Chondrocyte (in vitro differentiated cells): ENCODE data around the gene GRIP1. TPM values are rescaled to one million over a fixed set of nuclear protein-coding genes. Genes with fewer than 3 reads are reported as not detected.

Experiments
- DNase-seq: peaks from one replicate; pipeline ENCODE4 v3.0.0; 2021; ENCODE audit warnings: mixed read lengths, low spot score
- H3K27ac Mint-ChIP-seq: one replicate; pipeline ENCODE4 v1.8.0; 2021; ENCODE audit warnings: mild to moderate bottlenecking, moderate library complexity, mixed read lengths; ENCODE audit not compliant: unreplicated experiment
- H3K27me3 Mint-ChIP-seq: 2 replicates; pipeline ENCODE4 v1.8.0; 2021; ENCODE audit warnings: low read depth, mixed read lengths
- H3K36me3 Mint-ChIP-seq: 2 replicates; pipeline ENCODE4 v1.8.0; 2021; ENCODE audit warnings: low read depth, mixed read lengths
- H3K4me1 Mint-ChIP-seq: 2 replicates; pipeline ENCODE4 v1.8.0; 2021; ENCODE audit warnings: low read depth, mild to moderate bottlenecking, mixed read lengths
- H3K4me3 Mint-ChIP-seq: one replicate; pipeline ENCODE4 v1.8.0; 2021; ENCODE audit warnings: mild to moderate bottlenecking, moderate library complexity, mixed read lengths; ENCODE audit not compliant: unreplicated experiment
- H3K9me3 Mint-ChIP-seq: 2 replicates; pipeline ENCODE4 v1.8.0; 2021; ENCODE audit warnings: low read depth, mixed read lengths
- total RNA-seq: library from RNA; stranded (reverse); gene quantifications from 3 replicates; pipeline ENCODE4 v1.2.1, GENCODE V29; 2021
- TF ChIP-seq, protein P1 (sequence below): fragments of 200-600 bp; sonication (generic); IDR thresholded peaks from 2 replicates; pipeline ENCODE4 v1.5.0; 2021; ENCODE audit warnings: antibody characterized with exemption, mild to moderate bottlenecking, moderate library complexity

GRIP1 gene
- total RNA-seq, 1 donor from 2014 or later = 5.0 TPM

DNA sequence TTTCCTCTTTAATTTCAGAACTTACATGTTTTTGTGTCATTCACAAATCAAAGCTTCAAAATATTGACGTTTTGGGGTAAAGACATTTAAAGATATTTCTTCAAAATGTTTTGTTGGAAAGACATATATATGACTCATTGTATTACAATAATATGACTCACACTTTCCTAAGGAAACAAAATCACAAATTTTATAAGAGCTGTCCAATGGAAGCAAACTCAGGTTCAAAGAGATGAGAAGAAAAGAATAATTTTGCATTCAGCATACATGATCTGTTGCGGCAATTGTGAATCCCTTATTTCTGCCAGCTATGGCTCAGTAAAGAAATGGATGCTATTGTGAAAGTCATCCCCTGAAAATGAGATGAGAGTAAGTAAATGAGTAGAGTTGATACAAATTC, 82.7 kb downstream of the GRIP1 start:
- Mint-ChIP-seq H3K4me3 (no peak overlapping the region), H3K9me3 (no peaks in the 10 kb centered on the region), H3K36me3 (no peaks in the 10 kb centered on the region), H3K27ac (no peak overlapping the region), H3K4me1 (peaks cover 11% of the 10 kb centered on the region), H3K27me3 (no peaks in the 10 kb centered on the region)
- TF ChIP-seq, protein P1, sequence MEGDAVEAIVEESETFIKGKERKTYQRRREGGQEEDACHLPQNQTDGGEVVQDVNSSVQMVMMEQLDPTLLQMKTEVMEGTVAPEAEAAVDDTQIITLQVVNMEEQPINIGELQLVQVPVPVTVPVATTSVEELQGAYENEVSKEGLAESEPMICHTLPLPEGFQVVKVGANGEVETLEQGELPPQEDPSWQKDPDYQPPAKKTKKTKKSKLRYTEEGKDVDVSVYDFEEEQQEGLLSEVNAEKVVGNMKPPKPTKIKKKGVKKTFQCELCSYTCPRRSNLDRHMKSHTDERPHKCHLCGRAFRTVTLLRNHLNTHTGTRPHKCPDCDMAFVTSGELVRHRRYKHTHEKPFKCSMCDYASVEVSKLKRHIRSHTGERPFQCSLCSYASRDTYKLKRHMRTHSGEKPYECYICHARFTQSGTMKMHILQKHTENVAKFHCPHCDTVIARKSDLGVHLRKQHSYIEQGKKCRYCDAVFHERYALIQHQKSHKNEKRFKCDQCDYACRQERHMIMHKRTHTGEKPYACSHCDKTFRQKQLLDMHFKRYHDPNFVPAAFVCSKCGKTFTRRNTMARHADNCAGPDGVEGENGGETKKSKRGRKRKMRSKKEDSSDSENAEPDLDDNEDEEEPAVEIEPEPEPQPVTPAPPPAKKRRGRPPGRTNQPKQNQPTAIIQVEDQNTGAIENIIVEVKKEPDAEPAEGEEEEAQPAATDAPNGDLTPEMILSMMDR = no peak
- DNase-seq = no peak

DNA sequence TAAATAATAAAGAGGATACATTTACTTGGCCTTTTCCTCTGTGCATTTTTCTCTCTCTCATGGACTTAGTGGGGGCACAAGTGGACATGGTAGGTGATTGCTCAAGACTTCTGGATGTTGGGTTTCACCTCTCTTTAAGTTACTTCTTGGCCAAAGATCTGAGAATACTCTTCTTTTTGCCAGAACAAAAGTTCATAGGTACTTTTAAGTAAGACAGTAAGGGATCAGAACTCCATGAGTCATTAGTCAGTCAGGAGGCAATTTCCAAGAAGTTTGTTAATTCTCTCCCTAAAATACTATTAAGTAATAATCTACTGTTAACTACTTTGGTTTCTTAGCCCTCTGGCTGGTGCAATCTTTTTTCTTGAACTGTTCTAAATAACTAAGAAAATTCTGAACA, 84.2 kb downstream of the GRIP1 start:
- H3K36me3 Mint-ChIP-seq = no peaks in the 10 kb centered on the region
- H3K27ac Mint-ChIP-seq = no peak overlapping the region
- TF ChIP-seq, protein P1 = no peak
- no peaks in the 10 kb centered on the region for H3K27me3 Mint-ChIP-seq
- no peak for DNase-seq
- H3K4me3 Mint-ChIP-seq = no peak overlapping the region
- no peaks in the 10 kb centered on the region for H3K9me3 Mint-ChIP-seq
- H3K4me1 Mint-ChIP-seq = peaks cover 11% of the 10 kb centered on the region

DNA sequence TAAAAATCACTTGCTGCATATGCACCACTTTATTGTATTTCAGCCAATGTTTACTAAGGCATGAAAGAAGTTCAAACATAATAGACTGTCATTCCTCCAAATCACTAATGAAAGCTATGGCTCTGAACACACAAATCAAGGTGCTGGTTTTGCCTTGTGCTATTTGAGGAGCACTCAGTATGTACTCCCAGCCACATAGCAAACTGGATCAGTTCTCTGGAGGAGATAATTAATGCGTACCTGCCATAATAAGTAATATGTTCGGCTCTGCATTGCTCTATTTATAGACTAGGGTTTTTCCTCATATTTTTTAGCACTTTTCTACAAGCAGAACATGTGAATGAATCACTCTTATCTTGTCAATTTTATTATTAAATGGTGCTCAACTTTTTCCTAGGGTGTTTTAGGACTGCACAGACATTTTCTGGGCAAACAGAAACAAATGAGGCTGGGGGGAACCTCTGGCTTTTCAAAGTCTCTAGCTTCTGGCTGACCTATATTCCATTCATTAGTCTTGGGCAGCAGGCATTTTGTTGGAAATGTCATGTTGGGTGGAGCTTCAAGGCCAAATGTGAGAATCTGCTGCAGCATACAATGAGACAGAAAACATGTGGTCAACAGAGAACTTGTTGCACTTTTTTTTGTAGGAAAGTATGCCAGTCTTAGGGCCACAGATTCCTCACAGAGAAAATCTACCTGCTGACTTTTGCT, 88.4 kb downstream of the GRIP1 start:
- Mint-ChIP-seq H3K36me3 (no peaks in the 10 kb centered on the region), H3K4me1 (peaks cover 5% of the 10 kb centered on the region), H3K9me3 (no peaks in the 10 kb centered on the region), H3K27ac (no peak overlapping the region), H3K4me3 (no peak overlapping the region), H3K27me3 (no peaks in the 10 kb centered on the region)
- TF ChIP-seq, protein P1 = no peak
- DNase-seq = no peak

DNA sequence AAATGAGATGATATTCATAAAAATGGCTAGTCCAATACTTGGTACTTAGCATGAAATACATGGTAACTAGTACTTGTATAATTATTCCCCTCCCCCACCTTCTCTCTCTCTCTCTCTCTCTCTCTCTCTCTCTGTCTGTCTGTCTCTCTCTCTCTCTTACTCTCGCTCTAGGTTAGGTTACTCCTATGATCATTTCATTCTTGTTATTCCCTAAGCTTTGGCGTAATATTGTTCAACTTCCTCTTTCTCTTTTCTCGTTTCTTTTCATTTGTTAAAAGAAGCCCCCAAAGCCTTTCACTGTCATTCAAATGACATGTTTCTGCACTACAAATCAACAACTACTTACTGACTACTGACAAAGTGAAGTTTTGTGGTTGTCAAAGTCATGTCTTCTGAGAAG, 89.8 kb downstream of the GRIP1 start:
- Mint-ChIP-seq H3K9me3 (no peaks in the 10 kb centered on the region), H3K4me3 (no peak overlapping the region), H3K27ac (no peak overlapping the region), H3K36me3 (no peaks in the 10 kb centered on the region), H3K4me1 (no peaks in the 10 kb centered on the region), H3K27me3 (no peaks in the 10 kb centered on the region)
- no peak for DNase-seq
- TF ChIP-seq, protein P1 = no peak

DNA sequence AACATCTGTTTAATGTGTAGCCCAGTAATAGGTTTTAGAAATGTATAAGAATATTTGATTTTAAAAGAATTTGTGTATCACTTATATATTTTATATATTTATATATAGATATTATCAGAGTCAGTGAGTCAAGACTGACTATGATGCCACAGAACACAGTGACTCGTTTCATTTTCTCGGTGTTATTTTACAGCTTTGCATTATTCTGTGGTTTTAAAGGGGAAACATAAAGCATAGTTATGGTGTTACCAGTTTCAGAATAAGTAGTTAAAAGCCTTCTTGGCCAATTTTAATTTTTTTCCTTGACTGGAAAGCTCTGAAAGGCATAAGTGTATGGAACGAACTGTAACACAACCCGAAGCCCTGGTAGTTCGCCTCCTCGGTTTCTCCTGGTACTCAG, 91.0 kb downstream of the GRIP1 start:
- DNase-seq = no peak
- Mint-ChIP-seq H3K4me3 (no peak overlapping the region), H3K27ac (no peak overlapping the region), H3K27me3 (no peaks in the 10 kb centered on the region), H3K36me3 (no peaks in the 10 kb centered on the region), H3K9me3 (no peaks in the 10 kb centered on the region), H3K4me1 (no peaks in the 10 kb centered on the region)
- TF ChIP-seq, protein P1 = no peak
